ENCODE results near the gene RPL18.

DNA sequence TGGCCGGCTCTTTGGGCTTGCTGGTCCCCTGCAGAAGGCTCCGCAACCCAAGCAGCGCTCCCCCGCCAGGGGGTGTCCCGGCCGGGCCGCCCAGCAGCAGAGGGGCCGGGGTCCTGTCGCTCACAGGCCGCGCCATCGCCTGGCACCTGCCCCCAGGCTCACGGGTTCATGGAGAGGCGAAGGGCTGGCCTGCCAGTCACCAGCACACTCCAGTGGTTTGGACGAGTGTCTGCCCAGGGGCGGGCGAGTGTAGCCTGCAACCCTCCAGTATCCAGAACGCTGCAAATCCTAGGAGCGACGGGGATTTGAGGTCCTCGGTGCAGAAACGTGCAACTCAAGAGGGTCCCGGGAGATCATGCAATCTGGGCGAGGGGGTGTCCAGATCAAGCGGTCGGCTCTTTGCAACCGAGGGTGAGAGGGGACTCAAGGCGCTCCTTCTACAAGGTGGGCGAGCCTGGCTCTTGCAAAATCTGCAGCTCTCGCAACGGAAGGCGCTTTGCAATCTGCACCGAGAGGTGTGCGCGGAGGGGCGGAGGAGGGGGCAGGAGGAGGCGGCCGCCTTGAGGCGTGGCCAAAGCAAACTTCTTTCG, 18.0 kb upstream of the RPL18 start, which contains the start of gene DBP:
- no peak for TF ChIP-seq EZH2 (IDR thresholded peaks at IDR 0.05; ENCODE audit: insufficient read depth, poor library complexity, severe bottlenecking)
- no peak for TF ChIP-seq EZH2phosphoT487 (IDR thresholded peaks at IDR 0.05; ENCODE audit: insufficient read depth, low read depth)
